GM21825 (cell line): ENCODE data around the gene LHX5.

Experiments
- ATAC-seq: cut with Tn5 transposase; IDR thresholded peaks from one replicate; pipeline ENCODE4 v1.9.1; 2021; ENCODE audit warnings: mild to moderate bottlenecking, moderate library complexity; ENCODE audit not compliant: unreplicated experiment

LHX5 gene

GRCh38 chr12:113466454-113467141 is 5.1 kb downstream of the LHX5 start:
- no peak for ATAC-seq

GRCh38 chr12:113465808-113466453 is 5.7 kb downstream of the LHX5 start:
- ATAC-seq, result no peak

GRCh38 chr12:113464852-113465719 is 6.6 kb downstream of the LHX5 start:
- ATAC-seq, result no peak

- ATAC-seq, result no peak
Measured at GRCh38 chr12:113464452-113464775, 7.3 kb downstream of the LHX5 start.

- ATAC-seq, result no peak
Measured at GRCh38 chr12:113463746-113464451, 7.8 kb downstream of the LHX5 start.

- ATAC-seq, result no peak
Measured at GRCh38 chr12:113462998-113463745, 8.5 kb downstream of the LHX5 start.

- ATAC-seq, result no peak
Measured at GRCh38 chr12:113462117-113462774, 9.4 kb downstream of the LHX5 start.

- ATAC-seq, result no peak
Measured at GRCh38 chr12:113461666-113462065, 10.0 kb downstream of the LHX5 start.

GRCh38 chr12:113459981-113460380 is 11.7 kb downstream of the LHX5 start:
- ATAC-seq, result no peak

- ATAC-seq, result no peak
Measured at GRCh38 chr12:113457710-113458109, 14.0 kb downstream of the LHX5 start.

GRCh38 chr12:113457185-113457584 is 14.5 kb downstream of the LHX5 start:
- ATAC-seq, result no peak

- ATAC-seq, result no peak
Measured at GRCh38 chr12:113456761-113457160, 14.9 kb downstream of the LHX5 start.

- no peak for ATAC-seq
Measured at GRCh38 chr12:113456199-113456598, 15.5 kb downstream of the LHX5 start.

- no peak for ATAC-seq
Measured at GRCh38 chr12:113453330-113453729, 18.3 kb downstream of the LHX5 start.

GRCh38 chr12:113452458-113452857 is 19.2 kb downstream of the LHX5 start:
- ATAC-seq, result no peak

- no peak for ATAC-seq
Measured at GRCh38 chr12:113449839-113450238, 21.8 kb downstream of the LHX5 start.

GRCh38 chr12:113449299-113449698 is 22.4 kb downstream of the LHX5 start:
- no peak for ATAC-seq

GRCh38 chr12:113448873-113449272 is 22.8 kb downstream of the LHX5 start:
- ATAC-seq, result no peak

- ATAC-seq, result no peak
Measured at GRCh38 chr12:113445544-113446171, 26.0 kb downstream of the LHX5 start.
